ENCODE results near the gene PMEL. TPM values are rescaled to one million over a fixed set of nuclear protein-coding genes. Genes with fewer than 3 reads are reported as not detected.

Gene PMEL
- total RNA-seq, 1 experiment from 2014 or later, result 5.8 TPM

DNA sequence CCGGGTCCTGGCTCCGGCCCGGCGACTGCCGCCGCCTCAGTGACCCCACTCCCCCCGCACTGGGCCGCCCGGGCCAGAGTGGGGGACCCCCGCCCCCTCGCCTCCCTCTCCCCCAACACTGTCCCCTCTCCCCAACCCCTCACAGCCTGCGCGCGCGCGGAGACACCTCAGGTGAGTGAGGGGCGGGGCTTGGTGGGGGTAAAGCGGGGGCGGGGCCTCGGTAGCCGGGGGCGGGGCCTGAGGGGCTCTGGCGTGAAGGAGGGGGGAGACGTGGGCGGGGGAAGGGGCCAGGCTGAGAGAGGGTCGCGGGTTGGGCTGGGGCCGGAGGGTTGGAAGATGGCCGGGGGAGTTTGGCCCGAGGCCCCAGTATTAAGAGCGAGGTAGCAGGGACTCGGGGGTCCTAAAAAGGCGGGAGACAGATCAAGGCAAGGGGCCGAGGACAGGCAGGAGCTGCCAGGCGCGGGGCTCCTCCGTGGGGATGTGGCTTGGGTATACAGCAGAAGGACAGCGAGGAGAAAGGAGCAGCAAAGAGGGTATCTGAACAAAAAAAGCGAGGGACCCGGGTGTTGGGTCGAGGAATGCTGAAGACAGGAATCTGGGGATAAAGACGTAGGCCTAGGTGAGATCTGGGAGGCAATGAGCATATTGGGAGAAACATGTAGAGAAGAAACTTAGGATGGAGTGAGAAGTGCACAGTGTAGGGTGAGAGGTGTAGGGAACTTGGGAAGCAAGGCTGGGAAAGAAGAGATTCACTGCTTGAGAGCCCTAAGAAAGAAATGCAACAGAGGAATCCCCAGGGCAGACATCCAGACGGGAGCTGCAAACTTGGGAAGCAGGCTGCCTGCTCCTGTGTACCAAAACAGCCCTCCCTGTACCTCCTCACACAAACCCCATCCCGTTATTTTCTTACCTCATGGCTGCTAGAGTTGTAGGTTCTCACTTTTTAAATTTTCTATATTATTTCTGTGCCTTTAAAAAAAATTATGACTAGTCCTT, 42.0 kb upstream of the PMEL start:
- DNase-seq (ENCODE audit: low read depth, low spot score) (no peak), ATAC-seq (peak; percentile 84)
- H3K4me2 ChIP-seq (ENCODE audit: low read length), result peak overlapping the region; percentile 100
- peak overlapping the region; percentile 65 to 97 for H3K4me3 ChIP-seq (replicated peaks in 1 of 2; ENCODE audit: low read depth in 1 of 2, low read length in 2 of 2)
- no peaks in the 10 kb centered on the region for H4K20me1 ChIP-seq (ENCODE audit: insufficient read depth)
- TF ChIP-seq ZNF274 (IDR thresholded peaks at IDR 0.05; ENCODE audit: low read depth, low read length) (no peak), TCF7L2 (IDR thresholded peaks at IDR 0.05; ENCODE audit: borderline replicate concordance, extremely low read depth, insufficient read depth, insufficient read length) (no peak), EGR1 (IDR thresholded peaks at IDR 0.05; ENCODE audit: low read depth) (no peak), CBX3 (IDR thresholded peaks at IDR 0.05; ENCODE audit: low read depth) (no peak), POLR2A (IDR thresholded peaks at IDR 0.05; ENCODE audit: borderline replicate concordance, extremely low read depth, insufficient read depth, insufficient read length) (no peak), POLR2AphosphoS5 (IDR thresholded peaks at IDR 0.05; ENCODE audit: low read depth, low read length) (no peak), SRF (IDR thresholded peaks at IDR 0.05; ENCODE audit: low read depth) (no peak), JUND (IDR thresholded peaks at IDR 0.05) (no peak), CEBPB (IDR thresholded peaks at IDR 0.05; ENCODE audit: low read depth) (no peak), EZH2phosphoT487 (IDR thresholded peaks at IDR 0.05; ENCODE audit: borderline replicate concordance) (no peak)
- TF ChIP-seq, protein P1, sequence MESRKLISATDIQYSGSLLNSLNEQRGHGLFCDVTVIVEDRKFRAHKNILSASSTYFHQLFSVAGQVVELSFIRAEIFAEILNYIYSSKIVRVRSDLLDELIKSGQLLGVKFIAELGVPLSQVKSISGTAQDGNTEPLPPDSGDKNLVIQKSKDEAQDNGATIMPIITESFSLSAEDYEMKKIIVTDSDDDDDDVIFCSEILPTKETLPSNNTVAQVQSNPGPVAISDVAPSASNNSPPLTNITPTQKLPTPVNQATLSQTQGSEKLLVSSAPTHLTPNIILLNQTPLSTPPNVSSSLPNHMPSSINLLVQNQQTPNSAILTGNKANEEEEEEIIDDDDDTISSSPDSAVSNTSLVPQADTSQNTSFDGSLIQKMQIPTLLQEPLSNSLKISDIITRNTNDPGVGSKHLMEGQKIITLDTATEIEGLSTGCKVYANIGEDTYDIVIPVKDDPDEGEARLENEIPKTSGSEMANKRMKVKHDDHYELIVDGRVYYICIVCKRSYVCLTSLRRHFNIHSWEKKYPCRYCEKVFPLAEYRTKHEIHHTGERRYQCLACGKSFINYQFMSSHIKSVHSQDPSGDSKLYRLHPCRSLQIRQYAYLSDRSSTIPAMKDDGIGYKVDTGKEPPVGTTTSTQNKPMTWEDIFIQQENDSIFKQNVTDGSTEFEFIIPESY (IDR thresholded peaks at IDR 0.05; ENCODE audit: extremely low read depth, insufficient replicate concordance, low read length), result no peak
- no peaks in the 10 kb centered on the region for H3K79me2 ChIP-seq (ENCODE audit: insufficient read depth, low read length)
- POLR2A ChIA-PET, result interaction anchor here (0.7 to 1.8 kb wide), 6 partner anchors 10 to 269 kb away, joined by 3 to 22 read pairs (median 5); partner anchors contain the start of genes RAB5B, SUOX and ZC3H10
- peaks cover 2 to 14% of the 10 kb centered on the region in 2 experiments; a peak in 1 of 4 replicates for H3K36me3 ChIP-seq (ENCODE audit: control insufficient read depth in 1 of 2, insufficient read depth in 2 of 2, low read length in 2 of 2)
- CTCF ChIA-PET, result interaction anchor here (0.8 to 7.2 kb wide), 4 partner anchors 10 to 269 kb away, joined by 3 to 48 read pairs (median 5); partner anchors contain the start of gene SUOX
- no peaks in the 10 kb centered on the region for H3K9me3 ChIP-seq (ENCODE audit: control insufficient read depth in 1 of 2, insufficient read depth in 1 of 2, low read depth in 1 of 2, low read length in 2 of 2)
- BruUV-seq (replicated peaks), result no TSS peak
- peak overlapping the region; percentile 39 for H3K27ac ChIP-seq (ENCODE audit: low read depth, low read length)
- peak overlapping the region; percentile 94 for H3K9ac ChIP-seq (ENCODE audit: low read length)
- peaks cover 10 to 21% of the 10 kb centered on the region in 2 experiments for H3K4me1 ChIP-seq (ENCODE audit: control insufficient read depth in 1 of 2, insufficient read depth in 2 of 2, low read length in 2 of 2)
- RAD21 ChIA-PET (ENCODE audit: low non-redundant PET in 1 of 2, low total read pairs in 2 of 2, uncharacterized antibody in 2 of 2, unreplicated experiment in 2 of 2), result interaction anchor here in 1 of 2 experiments (0.6 to 0.7 kb wide), 2 partner anchors 10 to 22 kb away, joined by 4 to 6 read pairs; no protein-coding TSS in a partner anchor
- intact Hi-C loops (cut with micrococcal nuclease), result no loop called here
- H3K27me3 ChIP-seq (ENCODE audit: insufficient read depth, low read length), result no peaks in the 10 kb centered on the region
- no peaks in the 10 kb centered on the region for H3K9me2 ChIP-seq (ENCODE audit: insufficient read depth)
- no peak overlapping the region for H2AFZ ChIP-seq (ENCODE audit: low read depth, low read length, poor library complexity, severe bottlenecking)
